Endothelial cell (in vitro differentiated cells): ENCODE results near the gene SPPL3. TPM values are rescaled to one million over a fixed set of nuclear protein-coding genes. Genes with fewer than 3 reads are reported as not detected.

Experiments
- DNase-seq: peaks from one replicate; pipeline ENCODE4 v3.0.0; 2021; ENCODE audit warnings: low spot score
- H3K27ac Mint-ChIP-seq: one replicate; pipeline ENCODE4 v1.8.0; 2021; ENCODE audit warnings: mixed read lengths, inconsistent platforms; ENCODE audit not compliant: unreplicated experiment
- H3K27me3 Mint-ChIP-seq: one replicate; pipeline ENCODE4 v1.8.0; 2021; ENCODE audit warnings: mild to moderate bottlenecking, moderate library complexity, mixed read lengths, inconsistent platforms; ENCODE audit not compliant: unreplicated experiment
- H3K36me3 Mint-ChIP-seq: one replicate; pipeline ENCODE4 v1.8.0; 2021; ENCODE audit warnings: mild to moderate bottlenecking, low read depth, mixed read lengths, inconsistent platforms; ENCODE audit not compliant: unreplicated experiment
- H3K4me1 Mint-ChIP-seq: one replicate; pipeline ENCODE4 v1.8.0; 2021; ENCODE audit warnings: mild to moderate bottlenecking, mixed read lengths, inconsistent platforms; ENCODE audit not compliant: unreplicated experiment
- H3K4me3 Mint-ChIP-seq: one replicate; pipeline ENCODE4 v1.8.0; 2021; ENCODE audit warnings: mild to moderate bottlenecking, mixed read lengths, inconsistent platforms; ENCODE audit not compliant: unreplicated experiment
- H3K9me3 Mint-ChIP-seq: one replicate; pipeline ENCODE4 v1.8.0; 2021; ENCODE audit warnings: mixed read lengths, inconsistent platforms; ENCODE audit not compliant: unreplicated experiment
- CTCF ChIP-seq: fragments of 200-600 bp; sonication (generic); IDR thresholded peaks from one replicate; pipeline ENCODE4 v1.5.0; 2021; ENCODE audit warnings: antibody characterized with exemption; ENCODE audit not compliant: unreplicated experiment
- total RNA-seq: library from RNA; stranded (reverse); fragmentation: NEBNext Ultra II Directional; extraction: Animal tissue kit (Norgen Biotek cat#: 25700); gene quantifications from one replicate; pipeline ENCODE4 v1.2.1, GENCODE V29; 2021; ENCODE audit not compliant: unreplicated experiment

SPPL3 gene
- total RNA-seq, 1 donor from 2014 or later: 55.4 TPM

GRCh38 chr12:120885521-120885920 lies 18.6 kb downstream of the SPPL3 start:
- no peaks in the 10 kb centered on the region for H3K36me3 Mint-ChIP-seq
- no peak for TF ChIP-seq CTCF
- no peak overlapping the region for H3K27ac Mint-ChIP-seq

GRCh38 chr12:120884644-120885043 lies 19.5 kb downstream of the SPPL3 start:
- no peaks in the 10 kb centered on the region for H3K4me1 Mint-ChIP-seq
- no peaks in the 10 kb centered on the region for H3K27me3 Mint-ChIP-seq
- no peak overlapping the region for H3K4me3 Mint-ChIP-seq
- no peaks in the 10 kb centered on the region for H3K36me3 Mint-ChIP-seq
- no peak for DNase-seq
- no peak overlapping the region for H3K27ac Mint-ChIP-seq
- H3K9me3 Mint-ChIP-seq: no peaks in the 10 kb centered on the region
- no peak for TF ChIP-seq CTCF

More at GRCh38 chr12:120885521-120885920, 18.6 kb downstream of the SPPL3 start:
- H3K4me1 Mint-ChIP-seq: no peaks in the 10 kb centered on the region
- H3K9me3 Mint-ChIP-seq: no peaks in the 10 kb centered on the region
- no peaks in the 10 kb centered on the region for H3K27me3 Mint-ChIP-seq
- no peak for DNase-seq
- H3K4me3 Mint-ChIP-seq: no peak overlapping the region

- no peaks in the 10 kb centered on the region for H3K36me3 Mint-ChIP-seq
- H3K27me3 Mint-ChIP-seq: peaks cover 1% of the 10 kb centered on the region
Observed at GRCh38 chr12:120882055-120882555, 22.1 kb downstream of the SPPL3 start.

GRCh38 chr12:120879718-120880300 lies 24.3 kb downstream of the SPPL3 start:
- Mint-ChIP-seq H3K27ac (no peak overlapping the region), H3K9me3 (no peaks in the 10 kb centered on the region), H3K36me3 (no peaks in the 10 kb centered on the region)

More at GRCh38 chr12:120882055-120882555, 22.1 kb downstream of the SPPL3 start:
- Mint-ChIP-seq H3K4me1 (peaks cover 4% of the 10 kb centered on the region), H3K27ac (no peak overlapping the region), H3K9me3 (no peaks in the 10 kb centered on the region), H3K4me3 (no peak overlapping the region)
- no peak for DNase-seq
- no peak for TF ChIP-seq CTCF

More at GRCh38 chr12:120879718-120880300, 24.3 kb downstream of the SPPL3 start:
- H3K27me3 Mint-ChIP-seq: peaks cover 1% of the 10 kb centered on the region
- H3K4me1 Mint-ChIP-seq: peaks cover 4% of the 10 kb centered on the region
- DNase-seq: no peak
- H3K4me3 Mint-ChIP-seq: no peak overlapping the region
- no peak for TF ChIP-seq CTCF
